Panc1 (cell line): Measurements from ENCODE around the gene ROBO2.

Experiments
- CTCF ChIP-seq: fragments of 450-650 bp; IDR thresholded peaks from 2 replicates; pipeline ENCODE4 v1.5.1; 2017; ENCODE audit warnings: mild to moderate bottlenecking
- POLR2AphosphoS5 ChIP-seq: IDR thresholded peaks from 2 replicates; pipeline ENCODE4 v1.6.1; 2012; ENCODE audit warnings: mild to moderate bottlenecking, low read depth, low read length, moderate library complexity
- REST ChIP-seq, 2 experiments: IDR thresholded peaks; 2 replicates each; pipeline ENCODE4 v1.6.1; 2011 to 2012; ENCODE audit warnings: low read depth in 2 of 2, control low read depth in 1 of 2, low read length in 1 of 2, mild to moderate bottlenecking in 1 of 2, moderate library complexity in 1 of 2; ENCODE audit not compliant: insufficient read depth in 1 of 2

- TF ChIP-seq POLR2AphosphoS5 (no peak), CTCF (no peak), REST (IDR thresholded peaks at IDR 0.05; ENCODE audit: insufficient read depth in 1 of 2, low read depth in 2 of 2, low read length in 1 of 2) (no peak)
Observed at GRCh38 chr3:77500721-77501120, 460.8 kb downstream of the ROBO2 start.
